ENCODE results near the gene SNTN.

The SNTN gene

DNA sequence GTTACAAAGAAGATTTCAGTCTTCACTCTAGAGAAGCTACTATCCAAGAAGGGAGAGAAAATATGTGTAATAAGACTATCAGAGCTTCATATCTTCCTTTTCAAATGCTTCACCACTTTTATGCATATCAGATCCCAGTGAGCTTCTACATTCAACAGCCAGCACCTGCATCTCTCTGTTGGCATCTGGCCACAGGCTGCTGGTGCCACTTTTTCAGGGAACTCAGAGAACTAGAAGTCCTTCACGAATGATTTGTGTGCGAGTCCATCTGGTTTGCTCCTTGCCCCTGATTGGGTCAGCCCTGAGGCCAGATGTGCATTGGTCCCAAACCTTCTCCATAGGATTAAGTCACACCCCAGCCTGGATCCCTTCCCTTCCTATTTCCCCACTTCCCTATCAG, 22.1 kb downstream of the SNTN start:
- DNase-seq (ENCODE audit: low read depth in 2 of 2): no peak

DNA sequence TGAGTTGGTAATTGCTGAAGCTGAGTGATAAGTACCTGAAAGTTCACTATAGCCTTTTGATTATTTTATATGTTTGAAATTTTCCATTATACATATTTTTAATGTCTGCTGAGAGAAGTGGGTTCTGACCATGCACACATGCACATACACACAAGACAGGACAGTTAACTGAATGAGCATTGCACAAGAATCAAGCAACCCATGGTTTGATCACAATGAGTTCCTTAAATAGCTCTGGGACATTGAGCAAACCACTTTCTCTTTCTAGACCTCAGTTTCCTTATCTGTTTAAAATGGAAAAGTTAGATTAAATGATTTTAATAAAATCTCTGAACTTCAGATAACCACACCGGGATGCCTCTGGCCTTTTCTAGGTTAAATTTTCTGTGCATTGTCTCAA, 26.7 kb downstream of the SNTN start:
- DNase-seq (ENCODE audit: low read depth in 2 of 2): no peak

DNA sequence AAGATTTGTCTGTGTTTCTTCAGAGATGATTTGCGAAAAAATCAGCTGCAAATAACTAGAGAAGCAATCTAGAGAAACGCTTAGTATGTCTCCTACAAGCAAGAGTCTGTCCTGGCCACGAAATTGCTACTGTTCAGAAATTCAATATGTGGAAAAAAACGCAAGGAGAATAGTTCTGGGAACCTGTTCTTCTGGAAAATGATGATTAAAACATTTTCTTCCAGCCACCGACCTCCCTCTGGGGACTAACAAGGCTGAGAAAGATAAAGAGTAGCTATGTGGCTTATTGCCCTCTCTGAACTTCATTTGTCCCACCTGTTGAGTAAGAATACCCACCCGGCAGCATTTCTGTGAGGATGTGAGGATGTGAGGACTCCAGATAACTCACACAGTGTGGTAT, 31.6 kb downstream of the SNTN start:
- DNase-seq (ENCODE audit: low read depth in 2 of 2): no peak

DNA sequence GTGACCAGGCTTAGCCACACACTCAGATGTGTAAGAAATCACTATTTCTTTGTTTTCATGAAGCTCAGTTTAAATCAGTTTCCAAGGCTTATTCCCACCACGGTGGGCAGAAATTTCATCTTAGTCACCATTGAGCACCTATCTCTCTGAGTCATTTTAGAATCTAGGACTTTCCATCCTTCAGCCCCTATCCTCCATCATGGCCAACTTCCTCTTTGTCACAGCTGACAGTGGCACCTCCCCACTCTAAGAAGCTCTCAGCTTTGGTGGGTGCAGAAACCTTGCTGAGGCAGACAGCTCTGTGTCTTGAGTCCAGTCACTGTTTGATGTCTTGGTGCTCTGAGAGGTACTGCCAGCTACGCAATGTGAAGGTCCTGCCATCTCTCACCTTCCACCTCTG, 32.9 kb downstream of the SNTN start:
- no peak for DNase-seq (ENCODE audit: low read depth in 2 of 2)

DNA sequence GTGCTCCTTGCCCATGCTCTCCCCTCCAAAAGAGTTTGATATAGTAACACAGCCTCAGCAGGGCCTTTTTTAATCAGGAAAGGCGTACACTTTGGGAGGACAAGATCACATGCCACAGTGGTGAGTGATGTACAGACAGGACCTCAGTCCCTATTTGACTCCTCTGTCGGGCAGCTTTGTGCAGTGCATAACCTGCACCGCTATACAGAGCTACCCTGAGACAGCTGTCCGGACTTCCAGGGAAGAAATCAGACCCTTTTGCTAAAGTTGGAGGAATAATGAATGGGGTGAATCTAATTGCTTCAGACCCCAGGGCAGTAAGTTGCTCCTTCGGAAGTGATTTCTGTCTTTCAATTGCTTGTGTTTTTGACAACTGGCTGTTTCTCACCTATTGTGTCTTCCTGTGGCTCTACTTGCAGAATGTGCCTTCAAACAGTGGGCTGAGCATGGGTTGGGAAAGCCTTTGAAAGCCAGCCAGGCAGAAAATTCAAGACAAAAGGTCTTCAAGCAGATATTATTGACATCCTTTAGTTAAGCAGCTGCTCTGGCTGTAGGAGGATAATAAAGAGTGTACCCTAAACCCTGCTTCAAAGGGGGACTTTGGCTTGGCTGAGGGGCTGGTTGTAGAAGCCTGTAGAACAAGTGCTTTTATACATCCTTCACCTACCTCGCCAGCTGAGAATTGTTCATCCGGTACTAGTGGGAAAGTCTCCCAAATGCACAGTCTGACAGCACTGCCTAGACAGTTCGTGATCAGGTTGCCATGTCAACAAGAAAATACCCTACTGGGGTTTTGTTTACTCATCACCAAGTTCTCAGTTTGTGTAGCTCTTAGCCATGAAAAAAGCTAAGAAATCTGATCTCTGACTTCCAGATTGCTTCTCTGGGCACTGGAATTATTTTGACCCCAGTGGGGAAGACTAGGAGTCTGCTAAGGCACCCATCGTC, 35.1 kb downstream of the SNTN start:
- no peak for DNase-seq (ENCODE audit: low read depth in 2 of 2)

DNA sequence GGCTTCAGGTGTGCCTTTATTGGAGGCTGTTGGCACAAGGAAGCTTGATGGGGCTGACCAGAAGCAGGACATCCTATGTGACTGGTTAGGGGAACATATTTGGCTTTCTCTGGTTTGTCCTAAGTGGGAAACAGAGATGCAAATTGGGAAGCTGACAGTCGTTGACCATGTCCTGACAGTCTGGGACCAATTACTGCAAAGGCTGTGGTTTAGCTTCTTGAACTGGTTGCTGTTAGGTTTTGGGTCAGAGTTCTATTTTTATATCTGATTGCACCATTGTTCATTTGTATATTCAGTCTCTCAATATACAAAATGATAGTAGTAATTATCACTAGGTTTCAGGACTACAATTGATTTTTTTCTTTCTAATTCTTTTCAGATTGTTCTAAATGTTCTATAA, 36.8 kb downstream of the SNTN start:
- DNase-seq (ENCODE audit: low read depth in 2 of 2): no peak

DNA sequence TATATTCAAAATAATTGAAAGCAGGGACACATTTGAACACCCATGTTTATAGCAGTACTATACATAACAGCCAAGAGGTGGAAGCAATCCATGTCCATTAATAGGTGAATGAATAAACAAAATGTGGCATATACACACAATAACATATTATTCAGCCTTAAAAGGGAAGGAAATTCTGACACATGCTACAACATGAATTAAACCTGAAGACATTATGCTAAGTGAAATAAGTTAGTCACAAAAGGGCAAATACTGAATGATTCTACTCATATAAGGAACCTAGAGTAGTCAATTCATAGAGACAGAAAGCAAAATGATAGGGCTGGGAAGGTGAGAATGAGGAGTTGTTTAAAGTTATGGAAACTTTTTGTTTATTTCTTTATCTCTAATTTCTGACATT, 40.9 kb downstream of the SNTN start:
- DNase-seq (ENCODE audit: low read depth in 2 of 2): no peak

DNA sequence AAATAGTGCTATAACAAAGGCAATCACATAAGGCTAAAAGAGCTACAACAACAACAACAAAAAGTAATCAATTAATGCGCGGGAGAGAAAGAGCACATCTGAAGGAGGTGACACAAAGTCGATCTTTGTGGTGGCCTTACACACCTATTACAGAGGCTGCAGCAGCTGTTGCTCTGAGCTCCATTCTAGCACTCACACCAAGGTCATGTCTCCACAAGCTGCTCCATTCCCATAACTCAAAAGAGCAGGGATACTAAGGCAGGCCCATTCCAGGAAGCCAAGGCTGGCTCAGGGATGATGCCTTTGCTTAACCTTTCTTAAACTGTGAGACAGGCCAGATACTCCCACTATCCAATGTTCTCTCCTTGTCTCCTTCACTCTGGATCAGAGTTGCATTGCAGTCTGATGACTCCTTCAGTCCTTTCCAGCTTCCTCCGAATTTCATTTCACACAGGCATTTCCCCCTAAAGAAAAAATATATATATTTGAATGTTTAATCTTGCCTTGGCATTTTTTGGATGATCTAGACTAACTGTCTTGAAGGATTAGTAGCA, 52.7 kb downstream of the SNTN start:
- no peak for DNase-seq (ENCODE audit: low read depth in 2 of 2)

DNA sequence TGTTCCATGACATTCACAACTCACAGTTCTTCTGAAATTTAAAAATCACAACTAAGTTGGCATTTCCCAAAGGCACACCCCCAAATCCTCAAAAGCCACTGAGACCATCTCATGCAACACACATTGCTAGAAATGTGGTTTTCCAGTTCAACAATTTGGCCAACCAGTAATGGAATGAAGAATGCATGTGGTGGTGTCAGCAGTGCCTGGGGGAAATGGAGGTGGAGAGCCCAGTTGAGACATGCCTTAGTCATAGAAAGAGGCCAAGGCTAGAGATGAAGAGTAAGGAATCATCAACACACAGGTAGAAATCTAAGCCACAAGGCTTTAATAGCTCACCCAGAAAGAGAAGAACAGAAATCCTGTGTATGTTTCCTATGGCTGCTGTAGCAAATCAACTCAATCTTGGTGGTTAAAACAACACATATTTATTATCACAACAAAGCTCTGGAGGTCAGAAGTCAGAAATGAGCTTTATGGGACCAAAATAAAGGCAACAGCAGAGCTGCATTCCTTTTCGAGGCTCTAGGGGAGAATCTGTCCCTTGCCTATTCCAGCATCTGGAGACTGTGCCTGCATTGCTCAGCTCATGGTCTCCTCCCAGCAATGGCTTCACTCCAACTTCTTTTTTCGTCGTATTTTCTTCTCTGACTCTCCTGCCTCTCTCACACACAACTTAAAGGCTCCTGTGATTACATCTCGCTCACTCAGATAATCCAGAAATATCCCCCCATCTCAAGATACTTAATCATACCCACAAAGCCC, 54.0 kb downstream of the SNTN start:
- no peak for DNase-seq (ENCODE audit: low read depth in 2 of 2)

DNA sequence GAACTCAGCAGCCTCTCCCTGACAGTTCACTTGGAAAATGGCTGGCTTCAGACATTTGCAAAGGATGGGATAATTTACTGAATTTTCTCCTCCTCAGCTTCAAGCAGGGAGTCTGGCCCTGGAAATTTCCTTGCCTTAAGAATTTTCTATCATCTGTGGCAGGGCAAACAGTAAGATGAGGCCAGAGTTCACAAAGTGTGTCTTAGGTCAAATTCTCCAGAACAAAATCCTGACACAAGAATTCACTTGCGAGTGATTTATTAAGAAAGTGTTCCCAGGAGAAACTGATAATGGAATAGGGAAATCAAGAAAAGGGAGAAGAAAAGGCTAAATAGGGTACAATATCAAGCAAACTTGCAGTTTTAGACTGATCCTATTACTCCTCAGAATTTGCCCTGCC, 55.3 kb downstream of the SNTN start:
- DNase-seq (ENCODE audit: low read depth in 2 of 2): no peak

DNA sequence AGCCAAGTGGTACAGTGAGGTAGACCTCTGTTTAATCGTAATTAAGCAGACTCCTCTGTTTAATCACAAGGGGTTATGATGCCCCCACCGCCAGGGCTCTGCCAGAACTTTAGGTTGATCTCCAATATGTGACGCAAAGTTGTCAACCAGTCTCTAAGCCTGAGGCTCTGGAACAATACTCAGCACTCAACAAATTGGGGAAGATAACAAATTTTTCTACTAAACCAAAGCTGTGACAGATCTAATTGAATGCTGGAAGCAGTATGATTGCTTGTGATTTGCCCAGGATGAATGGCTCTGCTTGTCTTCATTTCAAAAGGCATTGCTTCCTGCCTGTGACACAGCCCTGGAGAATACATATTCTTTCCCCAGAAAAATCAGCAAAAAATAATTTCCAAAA, 57.1 kb downstream of the SNTN start:
- no peak for DNase-seq (ENCODE audit: low read depth in 2 of 2)
